K562 (cell line): ENCODE data around the gene PDHX. TPM values are rescaled to one million over a fixed set of nuclear protein-coding genes. Genes with fewer than 3 reads are reported as not detected.
A peak's percentile ranks its signal among the peaks of the same experiment; 100 is the strongest.

Source experiments
- ATF7 ChIP-seq: fragments of 450-650 bp; IDR thresholded peaks from 2 replicates; pipeline ENCODE4 v1.7.1; 2014; ENCODE audit warnings: mild to moderate bottlenecking, moderate library complexity
- CCNT2 ChIP-seq: IDR thresholded peaks from 2 replicates; pipeline ENCODE4 v1.6.1; 2011; ENCODE audit warnings: borderline replicate concordance, low read depth, mild to moderate bottlenecking, moderate library complexity, mixed read lengths, low read length; ENCODE audit not compliant: insufficient read length; ENCODE audit errors: extremely low read depth
- CTBP1 ChIP-seq: fragments of 450-650 bp; IDR thresholded peaks from 2 replicates; pipeline ENCODE4 v1.6.1; 2016; ENCODE audit warnings: borderline replicate concordance
- ETV1 ChIP-seq: fragments of 450-650 bp; conservative IDR thresholded peaks from 2 replicates; pipeline ENCODE4 v1.6.1; 2016; ENCODE audit warnings: missing genetic modification characterization, control low read depth, low read depth, missing compliant biosample characterization
- FOS ChIP-seq: IDR thresholded peaks from 3 replicates; pipeline ENCODE4 v1.6.1; 2011; ENCODE audit not compliant: insufficient read length; ENCODE audit errors: extremely low read depth
- FOXJ2 ChIP-seq: fragments of 200-800 bp; sonication (Bioruptor generic); IDR thresholded peaks from 2 replicates; pipeline ENCODE4 v1.6.1; 2016; ENCODE audit warnings: missing genetic modification characterization, missing compliant biosample characterization
- FUS ChIP-seq: fragments of 200-400 bp; formaldehyde crosslinking; optimal IDR thresholded peaks from 2 replicates; pipeline ENCODE3; 2017; ENCODE audit warnings: low read depth, low read length
- HIVEP1 ChIP-seq: fragments of 250-450 bp; sonication (Bioruptor Pico); IDR thresholded peaks from 2 replicates; pipeline ENCODE4 v1.4.0; 2020; ENCODE audit warnings: mild to moderate bottlenecking
- HNRNPK ChIP-seq: fragments of 200-400 bp; formaldehyde crosslinking; IDR thresholded peaks from one replicate; pipeline ENCODE4 v1.6.1; 2018; ENCODE audit warnings: mild to moderate bottlenecking, low read depth, low read length; ENCODE audit not compliant: poor library complexity, severe bottlenecking
- IRF2 ChIP-seq: sonication (generic); formaldehyde crosslinking; IDR thresholded peaks from 2 replicates; pipeline ENCODE4 v1.8.1; 2022; ENCODE audit warnings: mild to moderate bottlenecking, missing genetic modification reagents
- KLF16 ChIP-seq: IDR thresholded peaks from 2 replicates; pipeline ENCODE4 v1.6.1; 2016; ENCODE audit warnings: antibody characterized with exemption
- LEF1 ChIP-seq: fragments of 450-650 bp; IDR thresholded peaks from 2 replicates; pipeline ENCODE4 v1.6.1; 2016; ENCODE audit warnings: mild to moderate bottlenecking
- MEIS2 ChIP-seq: fragments of 450-650 bp; IDR thresholded peaks from 2 replicates; pipeline ENCODE4 v1.6.1; 2014; ENCODE audit warnings: mild to moderate bottlenecking; ENCODE audit not compliant: partially characterized antibody
- PHB ChIP-seq: fragments of 250-450 bp; sonication (Bioruptor Pico); IDR thresholded peaks from 2 replicates; pipeline ENCODE4 v1.5.0; 2021
- POLR2H ChIP-seq: IDR thresholded peaks from 2 replicates; pipeline ENCODE4 v1.6.1; 2016; ENCODE audit warnings: missing genetic modification characterization, low read depth, mild to moderate bottlenecking, control low read depth, missing compliant biosample characterization, moderate library complexity
- RB1 ChIP-seq: fragments of 450-650 bp; IDR thresholded peaks from 2 replicates; pipeline ENCODE4 v1.6.1; 2017; ENCODE audit warnings: low read depth, mild to moderate bottlenecking
- SMARCA4 ChIP-seq: fragments of 450-650 bp; IDR thresholded peaks from 2 replicates; pipeline ENCODE4 v1.6.1; 2016
- SMARCA5 ChIP-seq: fragments of 450-650 bp; IDR thresholded peaks from 2 replicates; pipeline ENCODE4 v1.6.1; 2016
- SMARCB1 ChIP-seq: IDR thresholded peaks from 2 replicates; pipeline ENCODE4 v1.6.1; 2011; ENCODE audit warnings: improper control_type of control experiment, low read depth; ENCODE audit not compliant: insufficient read length
- STAG1 ChIP-seq: sonication (generic); formaldehyde crosslinking; IDR thresholded peaks from 2 replicates; pipeline ENCODE4 v1.5.0; 2020; ENCODE audit warnings: missing genetic modification reagents, borderline replicate concordance
- ZBTB17 ChIP-seq: fragments of 450-650 bp; formaldehyde crosslinking; IDR thresholded peaks from 2 replicates; pipeline ENCODE4 v1.4.0; 2020; ENCODE audit warnings: mild to moderate bottlenecking
- ZNF263 ChIP-seq: sonication (generic); formaldehyde crosslinking; IDR thresholded peaks from 2 replicates; pipeline ENCODE4 v1.8.0; 2022; ENCODE audit warnings: mild to moderate bottlenecking, missing genetic modification reagents, borderline replicate concordance
- ZNF311 ChIP-seq: fragments of 250-450 bp; sonication (Bioruptor Pico); IDR thresholded peaks from 2 replicates; pipeline ENCODE4 v1.4.0; 2020; ENCODE audit warnings: mild to moderate bottlenecking, moderate library complexity
- ZNF384 ChIP-seq: IDR thresholded peaks from 2 replicates; pipeline ENCODE4 v1.6.1; 2012; ENCODE audit warnings: low read depth, low read length, improper control_type of control experiment
- ZNF778 ChIP-seq: fragments of 450-650 bp; formaldehyde crosslinking; IDR thresholded peaks from 2 replicates; pipeline ENCODE4 v1.4.0; 2020; ENCODE audit warnings: mild to moderate bottlenecking, moderate library complexity
- polyA plus RNA-seq, 8 experiments: library from polyadenylated mRNA; depleted of rRNA in 4 of 8; stranded (reverse) in 5 of 8; unstranded in 3 of 8; fragments of >200 nt; fragmentation: Nextera tagmentation in 2 of 8; fragmentation: Illumina TruSeq in 1 of 8; extraction: Ambion mirVana in 2 of 8; extraction: Trizol in 1 of 8; gene quantifications; 2 replicates each; pipeline versions ENCODE4 v1.2.1 to v1.2.3, GENCODE V29; 2011 to 2014; ENCODE audit warnings: inconsistent platforms in 1 of 8, missing spikeins in 1 of 8
- total RNA-seq, 7 experiments: library from RNA; depleted of rRNA in 6 of 7; stranded (reverse); fragments of >200 nt in 6 of 7; fragmentation: Illumina TruSeq in 2 of 7; extraction: Trizol in 2 of 7; gene quantifications; 2 replicates each; pipeline versions ENCODE4 v1.2.1 to v1.2.3, GENCODE V29; 2011 to 2021; ENCODE audit warnings: low replicate concordance in 1 of 7
- TF ChIP-seq, protein P1 (sequence below): fragments of 450-650 bp; formaldehyde crosslinking; IDR thresholded peaks from 2 replicates; pipeline ENCODE4 v1.4.0; 2020; ENCODE audit warnings: mild to moderate bottlenecking, mixed read lengths
- TF ChIP-seq, protein P2 (sequence below): fragments of 250-450 bp; sonication (Bioruptor Pico); IDR thresholded peaks from 2 replicates; pipeline ENCODE4 v1.5.0; 2021
- TF ChIP-seq, protein P3 (sequence below): fragments of 450-650 bp; IDR thresholded peaks from 2 replicates; pipeline ENCODE4 v1.7.0; 2016; ENCODE audit warnings: borderline replicate concordance

Gene PDHX
- total and polyA plus RNA-seq, 9 of the 15 experiments (the other 6 are each of a cell fraction or from before 2014, with no cell fraction given): 20.8 to 43.5 (median 31.2) TPM

DNA sequence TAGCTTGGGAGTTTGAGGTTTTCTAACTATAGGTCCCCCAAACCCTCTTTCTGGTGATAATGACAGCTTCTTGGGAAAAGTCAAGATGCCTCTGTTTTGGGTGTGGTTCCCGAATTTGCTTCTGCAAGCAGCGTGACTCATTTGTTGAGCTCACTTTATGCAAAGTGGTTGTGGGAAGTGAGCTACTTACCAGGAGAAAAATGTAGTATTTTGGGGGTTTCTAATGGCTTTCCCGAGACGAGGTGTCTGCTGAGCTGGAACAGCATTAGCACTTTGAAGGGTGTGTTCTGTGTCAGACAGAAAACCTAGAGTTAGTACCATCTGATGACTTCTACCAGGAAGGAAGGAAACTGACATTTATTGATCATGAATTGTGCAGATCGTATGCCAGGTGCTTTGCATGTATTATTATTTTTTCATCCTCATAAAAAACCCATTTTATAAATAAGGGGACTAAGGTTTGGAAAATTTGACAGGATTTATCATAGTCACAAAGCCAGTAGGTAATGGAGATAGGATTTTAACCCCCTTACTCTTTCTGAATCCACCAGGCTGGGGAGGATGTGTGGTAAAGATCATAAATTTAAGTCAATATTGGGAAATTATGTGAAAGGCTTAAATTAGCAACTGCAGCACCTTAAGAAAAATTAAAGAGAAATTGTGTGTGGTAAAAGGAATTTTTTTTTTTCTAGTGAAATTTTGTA, 113.7 kb downstream of the PDHX start (continued):
- no peak for TF ChIP-seq ZBTB17 (CRISPR knock-in tag)
- TF ChIP-seq HIVEP1 (CRISPR knock-in tag): no peak
- TF ChIP-seq IRF2 (CRISPR knock-in tag): no peak
- no peak for TF ChIP-seq CCNT2
- TF ChIP-seq ZNF384: no peak
- TF ChIP-seq LEF1: peak; percentile 19; the same call in 1 of the 2 replicates
- peak; percentile 19; the same call in 1 of the 2 replicates for TF ChIP-seq ATF7
- no peak for TF ChIP-seq SMARCB1
- no peak for TF ChIP-seq FOXJ2 (tag)
- peak; percentile 31 for TF ChIP-seq FOS
- TF ChIP-seq FUS: no peak
- 0 out of 2 replicates have a peak, but pooled peaks have one; percentile 17 for TF ChIP-seq CTBP1
- TF ChIP-seq MEIS2: no peak
- TF ChIP-seq RB1: no peak
- no peak for TF ChIP-seq STAG1 (CRISPR knock-in tag)
- TF ChIP-seq ZNF778 (CRISPR knock-in tag): no peak
- TF ChIP-seq KLF16: no peak
- TF ChIP-seq, protein P1, sequence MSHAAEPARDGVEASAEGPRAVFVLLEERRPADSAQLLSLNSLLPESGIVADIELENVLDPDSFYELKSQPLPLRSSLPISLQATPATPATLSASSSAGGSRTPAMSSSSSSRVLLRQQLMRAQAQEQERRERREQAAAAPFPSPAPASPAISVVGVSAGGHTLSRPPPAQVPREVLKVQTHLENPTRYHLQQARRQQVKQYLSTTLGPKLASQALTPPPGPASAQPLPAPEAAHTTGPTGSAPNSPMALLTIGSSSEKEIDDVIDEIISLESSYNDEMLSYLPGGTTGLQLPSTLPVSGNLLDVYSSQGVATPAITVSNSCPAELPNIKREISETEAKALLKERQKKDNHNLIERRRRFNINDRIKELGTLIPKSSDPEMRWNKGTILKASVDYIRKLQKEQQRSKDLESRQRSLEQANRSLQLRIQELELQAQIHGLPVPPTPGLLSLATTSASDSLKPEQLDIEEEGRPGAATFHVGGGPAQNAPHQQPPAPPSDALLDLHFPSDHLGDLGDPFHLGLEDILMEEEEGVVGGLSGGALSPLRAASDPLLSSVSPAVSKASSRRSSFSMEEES: no peak
- no peak for TF ChIP-seq POLR2H (tag)
- no peak for TF ChIP-seq ZNF263 (CRISPR knock-in tag)
- TF ChIP-seq HNRNPK: no peak
- TF ChIP-seq, protein P2, sequence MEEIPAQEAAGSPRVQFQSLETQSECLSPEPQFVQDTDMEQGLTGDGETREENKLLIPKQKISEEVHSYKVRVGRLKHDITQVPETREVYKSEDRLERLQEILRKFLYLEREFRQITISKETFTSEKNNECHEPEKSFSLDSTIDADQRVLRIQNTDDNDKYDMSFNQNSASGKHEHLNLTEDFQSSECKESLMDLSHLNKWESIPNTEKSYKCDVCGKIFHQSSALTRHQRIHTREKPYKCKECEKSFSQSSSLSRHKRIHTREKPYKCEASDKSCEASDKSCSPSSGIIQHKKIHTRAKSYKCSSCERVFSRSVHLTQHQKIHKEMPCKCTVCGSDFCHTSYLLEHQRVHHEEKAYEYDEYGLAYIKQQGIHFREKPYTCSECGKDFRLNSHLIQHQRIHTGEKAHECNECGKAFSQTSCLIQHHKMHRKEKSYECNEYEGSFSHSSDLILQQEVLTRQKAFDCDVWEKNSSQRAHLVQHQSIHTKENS (CRISPR knock-in tag): no peak
- no peak for TF ChIP-seq PHB (CRISPR knock-in tag)
- TF ChIP-seq SMARCA5: no peak
- TF ChIP-seq, protein P3, sequence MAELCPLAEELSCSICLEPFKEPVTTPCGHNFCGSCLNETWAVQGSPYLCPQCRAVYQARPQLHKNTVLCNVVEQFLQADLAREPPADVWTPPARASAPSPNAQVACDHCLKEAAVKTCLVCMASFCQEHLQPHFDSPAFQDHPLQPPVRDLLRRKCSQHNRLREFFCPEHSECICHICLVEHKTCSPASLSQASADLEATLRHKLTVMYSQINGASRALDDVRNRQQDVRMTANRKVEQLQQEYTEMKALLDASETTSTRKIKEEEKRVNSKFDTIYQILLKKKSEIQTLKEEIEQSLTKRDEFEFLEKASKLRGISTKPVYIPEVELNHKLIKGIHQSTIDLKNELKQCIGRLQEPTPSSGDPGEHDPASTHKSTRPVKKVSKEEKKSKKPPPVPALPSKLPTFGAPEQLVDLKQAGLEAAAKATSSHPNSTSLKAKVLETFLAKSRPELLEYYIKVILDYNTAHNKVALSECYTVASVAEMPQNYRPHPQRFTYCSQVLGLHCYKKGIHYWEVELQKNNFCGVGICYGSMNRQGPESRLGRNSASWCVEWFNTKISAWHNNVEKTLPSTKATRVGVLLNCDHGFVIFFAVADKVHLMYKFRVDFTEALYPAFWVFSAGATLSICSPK: no peak
- TF ChIP-seq ETV1 (tag): no peak
- TF ChIP-seq SMARCA4: peak; percentile 48; the same call in 1 of the 2 replicates
- TF ChIP-seq ZNF311 (CRISPR knock-in tag): no peak
